Activated effector memory CD4-positive, alpha-beta T cell treated with Interleukin-2 at 50 U/mL for 16 hours (primary cell): ENCODE measurements around the gene NUAK2.

Source experiments
- DNase-seq: peaks from one replicate; pipeline ENCODE4 v3.0.0-alpha.2; 2020

Gene NUAK2

GRCh38 chr1:205345761-205346160, 24.2 kb upstream of the NUAK2 start:
- no peak for DNase-seq

DNA sequence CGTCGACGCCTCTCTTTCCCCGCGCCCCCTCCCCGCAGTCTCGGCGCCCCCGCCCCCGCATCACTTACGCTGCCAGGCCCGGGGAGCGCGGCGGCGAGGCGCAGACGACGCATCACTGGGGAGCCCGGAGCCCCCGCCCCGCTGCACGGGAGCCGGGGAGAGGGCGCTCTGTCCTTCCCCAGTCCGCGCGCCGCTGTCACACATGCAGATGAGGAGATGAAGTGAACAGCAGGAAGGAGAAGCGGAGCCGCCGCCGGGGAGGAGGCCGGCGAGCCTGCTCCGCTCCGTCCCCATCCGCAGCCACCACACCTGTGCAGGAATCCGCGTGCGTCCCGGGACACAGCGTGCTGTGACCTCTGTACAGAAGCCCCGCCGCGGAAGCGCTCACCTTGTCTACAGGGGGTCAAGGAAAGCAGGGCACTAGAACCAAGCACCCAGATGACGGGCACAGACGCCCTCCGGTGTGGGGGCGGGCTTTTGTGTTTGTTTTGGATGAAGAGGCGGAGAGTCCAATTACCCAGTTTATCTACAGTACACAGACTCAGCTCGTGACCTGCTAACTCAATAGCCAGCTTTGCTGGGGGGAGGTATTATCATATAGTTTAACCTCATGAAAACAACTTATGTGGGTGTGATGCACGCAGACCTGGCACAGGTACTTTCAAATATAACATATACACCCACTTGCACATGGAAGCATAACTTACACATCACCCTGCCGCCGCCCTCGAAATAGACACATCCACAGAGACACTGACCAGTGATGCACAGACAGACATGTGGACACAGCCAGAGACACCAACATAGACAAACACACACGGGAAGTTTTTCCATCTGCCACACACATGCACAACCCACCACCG, 22.8 kb upstream of the NUAK2 start:
- peak; percentile 21 for DNase-seq

DNA sequence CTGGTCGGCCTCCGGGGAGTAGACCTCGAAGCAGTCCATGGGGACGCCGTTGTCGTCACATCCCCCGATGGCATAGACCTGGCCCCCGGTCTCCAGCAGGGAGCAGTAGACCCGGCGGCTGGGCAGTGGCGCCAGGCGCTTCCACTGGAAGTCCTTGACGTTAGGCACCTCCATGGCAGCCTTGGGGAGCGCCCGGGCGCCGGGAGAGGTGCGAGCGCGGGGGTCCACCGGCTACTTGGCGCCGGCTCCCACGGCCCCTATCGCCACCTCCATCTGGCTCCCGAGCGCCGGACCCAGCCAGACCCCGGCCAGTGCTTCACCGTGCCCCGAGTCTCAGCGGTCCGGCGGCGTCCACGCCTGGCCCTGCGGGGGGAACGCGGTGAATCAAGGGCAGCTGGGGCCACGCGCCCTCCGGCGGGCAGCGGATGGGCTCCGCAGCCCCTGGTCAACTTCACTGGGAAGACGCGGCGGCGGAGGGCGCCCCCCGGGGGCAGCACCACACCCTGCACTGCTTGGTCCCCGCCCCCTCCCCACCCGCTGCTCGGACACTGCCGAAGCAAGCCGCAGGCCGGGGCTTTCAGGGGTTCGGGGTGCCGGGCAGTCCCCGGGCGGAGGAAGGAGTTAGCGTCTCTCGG, 22.0 kb upstream of the NUAK2 start:
- DNase-seq, result no peak

GRCh38 chr1:205342986-205343385, 21.4 kb upstream of the NUAK2 start:
- no peak for DNase-seq

DNA sequence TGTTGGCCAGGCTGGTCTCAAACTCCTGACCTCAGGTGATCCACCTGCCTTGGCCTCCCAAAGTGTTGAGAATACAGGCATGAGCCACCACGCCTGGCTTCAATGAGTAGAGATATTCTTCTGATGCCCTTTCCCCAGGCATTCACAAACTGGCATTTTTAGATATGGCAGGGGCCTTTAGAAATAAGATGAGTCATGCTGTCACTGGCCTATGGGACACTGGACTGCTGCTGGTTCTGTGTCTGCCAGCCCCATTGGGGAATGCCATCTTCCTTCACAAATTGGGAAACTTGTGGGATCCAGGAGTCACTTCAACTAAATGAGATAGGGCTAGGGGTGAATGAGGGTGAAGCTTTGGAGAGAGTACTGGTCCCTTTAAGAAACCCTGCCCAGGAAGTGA, 19.1 kb upstream of the NUAK2 start:
- no peak for DNase-seq

DNA sequence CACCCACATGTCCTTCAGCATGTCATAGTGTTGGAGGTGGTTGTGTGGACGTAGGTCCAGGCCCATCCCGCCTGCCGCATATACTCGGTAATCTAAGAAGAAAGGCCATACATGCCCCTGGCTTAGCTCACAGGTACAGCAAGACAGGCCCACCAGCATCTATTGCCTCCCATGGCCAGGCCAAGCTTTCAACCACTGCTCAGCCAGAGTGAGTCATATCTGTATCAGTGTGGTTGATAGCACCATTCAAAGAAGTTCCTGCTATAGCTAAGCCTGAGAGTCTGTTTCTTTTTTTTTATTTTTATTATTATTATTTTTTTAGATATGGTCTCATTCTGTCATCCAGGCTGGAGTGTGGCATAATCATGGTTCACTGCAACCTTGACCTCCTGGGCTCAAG, 18.2 kb upstream of the NUAK2 start:
- no peak for DNase-seq

- no peak for DNase-seq
These were observed 17.7 kb upstream of the NUAK2 start for GRCh38 chr1:205339197-205339702.

DNA sequence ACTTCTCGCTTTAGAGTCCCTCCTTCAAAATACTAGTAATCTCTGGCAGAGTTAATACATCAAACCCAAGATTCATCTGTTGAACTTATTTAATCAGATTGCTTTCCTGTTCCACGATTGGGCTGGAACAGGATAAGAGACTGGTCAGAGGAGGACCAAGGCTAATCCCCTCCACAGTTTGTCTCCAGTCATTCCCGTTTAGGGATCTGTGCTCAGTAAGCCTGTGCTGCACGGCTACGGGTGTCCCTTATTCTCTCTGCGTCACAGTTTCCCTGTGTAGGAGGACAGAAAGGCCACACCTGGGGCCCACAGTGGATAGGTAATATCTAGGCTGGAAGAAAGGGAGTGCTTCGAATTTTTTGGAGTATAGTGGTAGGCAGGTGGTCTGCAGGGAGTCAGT, 16.5 kb upstream of the NUAK2 start:
- no peak for DNase-seq

DNA sequence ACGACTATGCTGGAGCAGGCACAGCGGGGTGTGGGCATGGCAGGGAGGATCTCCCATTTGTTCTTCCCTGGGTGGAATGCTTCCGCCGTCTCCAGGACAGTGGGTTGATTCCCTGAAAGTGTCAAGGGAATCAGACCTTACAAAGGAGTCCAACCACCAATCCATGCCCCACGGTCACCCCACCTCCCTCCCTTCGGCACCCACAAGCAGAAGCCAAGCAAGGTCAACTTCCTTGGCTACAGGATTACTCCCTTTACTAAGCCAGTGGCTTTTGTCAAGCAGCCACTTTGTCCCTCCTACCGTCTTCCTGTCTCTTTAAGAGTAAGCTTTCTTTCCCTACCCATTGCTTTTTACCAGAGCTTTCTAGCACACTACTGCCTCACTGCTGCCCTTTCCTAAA, 15.9 kb upstream of the NUAK2 start:
- DNase-seq, result no peak

- peak; percentile 64 for DNase-seq
These were observed 14.1 kb upstream of the NUAK2 start for GRCh38 chr1:205335692-205336091.

- no peak for DNase-seq
These were observed 10.7 kb upstream of the NUAK2 start for GRCh38 chr1:205332015-205332791.

- no peak for DNase-seq
These were observed 8.6 kb upstream of the NUAK2 start for GRCh38 chr1:205330150-205330549.

DNA sequence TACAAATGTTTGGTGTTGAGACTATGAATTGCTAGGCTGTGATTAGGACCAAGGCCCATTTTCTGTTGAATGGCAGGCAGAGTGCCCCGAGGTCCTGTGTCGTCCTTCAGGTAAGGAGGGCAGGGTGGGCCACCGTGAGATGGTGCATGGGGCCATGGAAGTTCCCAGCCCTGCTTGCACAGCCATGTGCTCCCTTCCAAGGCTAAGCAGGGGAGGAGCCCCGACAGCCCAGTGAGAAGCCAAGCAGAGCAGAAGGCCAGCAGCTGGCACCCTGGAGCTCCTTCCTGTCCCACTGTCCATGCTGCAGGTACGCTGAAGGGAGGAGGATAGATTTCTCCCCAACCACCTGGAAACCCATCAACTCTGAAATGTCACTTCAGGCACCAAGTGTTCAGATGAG, 8.2 kb upstream of the NUAK2 start:
- DNase-seq, result no peak

DNA sequence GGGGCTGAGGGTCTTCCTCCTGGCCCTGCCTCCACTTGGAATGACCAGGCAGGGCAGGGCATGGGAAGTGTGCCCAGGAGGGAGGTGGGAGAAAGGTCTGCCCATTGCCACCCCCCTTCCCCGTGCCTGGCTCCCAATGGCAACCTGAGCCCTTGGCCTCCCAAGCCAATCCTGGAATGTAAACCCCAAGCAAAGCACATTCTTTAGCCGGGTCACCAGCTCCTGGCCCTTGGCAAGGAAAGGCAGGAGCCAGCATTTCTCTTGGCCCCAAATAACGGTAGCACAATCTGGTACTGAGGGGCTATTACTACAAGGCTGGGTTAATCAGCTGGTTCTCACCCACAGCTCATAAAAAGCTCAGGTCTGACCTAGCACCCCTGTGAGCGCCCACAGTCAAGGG, 6.9 kb upstream of the NUAK2 start:
- DNase-seq, result no peak

GRCh38 chr1:205326812-205327466, 5.4 kb upstream of the NUAK2 start:
- DNase-seq, result no peak

GRCh38 chr1:205325334-205325884, 3.9 kb upstream of the NUAK2 start:
- DNase-seq, result peak; percentile 33

DNA sequence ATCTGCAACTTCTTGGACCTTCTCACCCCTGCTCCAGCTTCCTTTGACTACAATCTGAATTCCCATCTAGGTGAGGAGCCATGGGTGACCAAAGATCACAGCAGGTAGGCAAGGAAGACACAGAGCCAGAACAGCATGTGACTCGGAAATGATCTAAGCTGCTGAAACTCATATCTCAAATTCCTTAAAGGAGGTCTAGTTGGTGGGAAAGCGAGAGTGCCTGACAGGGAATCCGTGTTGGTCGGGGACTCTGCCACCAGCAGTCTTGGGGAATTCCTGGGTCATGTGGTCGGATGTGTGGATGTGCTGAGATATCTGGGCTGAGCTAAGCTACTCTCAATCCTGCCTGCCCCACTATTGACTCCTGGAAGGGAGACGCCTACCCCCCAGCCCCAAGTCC, 3.2 kb upstream of the NUAK2 start:
- no peak for DNase-seq

DNA sequence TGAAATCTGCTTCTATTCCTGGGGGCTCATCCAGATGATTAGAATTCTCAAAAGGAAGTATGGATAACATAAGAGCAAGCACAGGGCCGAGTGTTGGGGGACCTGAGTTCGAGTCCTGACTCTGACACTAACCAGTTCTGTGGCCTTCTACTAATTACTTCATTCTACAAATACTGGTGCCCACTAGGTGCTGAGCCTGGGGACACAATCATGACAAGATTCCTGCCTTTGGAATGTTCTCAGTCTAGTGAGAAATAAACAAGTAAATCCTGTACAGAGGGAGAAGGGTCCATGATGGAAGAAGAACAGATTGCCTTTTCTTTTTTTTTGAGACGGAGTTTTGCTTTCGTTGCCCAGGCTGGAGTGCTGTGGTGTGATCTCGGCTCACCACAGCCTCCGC, 2.2 kb upstream of the NUAK2 start:
- no peak for DNase-seq

DNA sequence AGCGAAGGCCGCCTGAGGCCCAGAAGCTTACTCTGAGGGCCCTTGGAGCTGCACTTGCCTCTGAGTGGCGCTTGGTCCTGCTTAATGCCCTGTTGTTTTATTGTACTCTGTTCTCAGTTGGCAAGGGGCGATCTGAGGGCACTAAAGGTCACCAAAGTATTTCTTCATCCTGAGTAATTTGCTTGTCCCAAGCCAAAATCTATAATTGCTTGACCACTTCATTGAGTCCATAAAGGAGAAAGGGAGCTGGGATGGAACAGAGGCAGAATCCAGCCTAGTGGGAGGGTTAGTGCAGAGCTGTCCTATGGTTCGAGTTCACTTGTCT, 376 bp upstream of the NUAK2 start:
- no peak for DNase-seq

DNA sequence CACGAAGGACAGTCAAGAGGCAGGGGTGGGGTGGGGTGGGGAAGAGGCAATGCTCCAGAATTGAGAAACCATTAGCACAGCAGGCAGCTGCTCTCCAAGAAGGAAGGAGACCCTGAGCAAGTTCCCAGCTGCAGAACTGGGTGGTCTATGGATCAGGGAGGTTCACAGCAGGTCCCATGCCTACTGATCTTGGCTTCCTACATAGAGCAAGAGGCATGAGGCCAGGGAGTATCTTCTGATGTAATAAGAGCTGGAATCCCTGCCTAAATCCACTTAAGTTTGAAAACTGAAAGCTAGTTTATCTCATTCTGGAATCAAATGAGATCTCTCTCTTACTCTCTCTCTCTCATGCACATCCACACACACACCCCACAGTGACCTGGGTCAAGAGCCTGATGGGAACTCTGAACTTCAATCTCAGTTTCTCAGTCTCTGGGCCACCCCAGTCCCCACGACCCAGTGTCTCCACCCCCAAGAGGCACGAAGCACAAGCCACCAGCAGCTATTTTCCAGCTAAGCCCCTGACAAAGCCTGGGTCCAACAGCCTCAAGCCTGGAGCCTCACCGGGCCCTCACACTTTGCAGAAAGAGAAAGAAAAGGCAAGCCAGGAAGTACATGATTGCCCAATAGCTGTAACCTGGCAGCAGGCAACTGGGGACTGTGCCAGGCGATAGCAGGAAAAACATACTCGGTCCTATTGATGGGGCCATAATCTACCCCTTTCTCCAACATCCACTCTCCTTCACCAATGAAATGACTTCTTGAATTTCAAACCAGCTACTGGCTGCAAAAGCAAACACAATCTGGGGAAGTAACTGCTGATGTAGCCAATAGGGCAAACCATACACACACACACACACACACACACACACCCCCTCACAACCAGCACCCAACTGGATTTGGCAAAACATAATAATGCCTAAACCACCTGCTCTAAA, 2.2 kb downstream of the NUAK2 start:
- DNase-seq, result no peak

- DNase-seq, result no peak
These were observed 3.1 kb downstream of the NUAK2 start for GRCh38 chr1:205318231-205318991.
